GM08714 (cell line): ENCODE measurements around the gene INS.

Experiments used
- H3K4me3 ChIP-seq: fragments of 200-500 bp; sonication (Bioruptor generic); 2 replicates; pipeline ENCODE4 v1.5.1; 2014; ENCODE audit warnings: mild to moderate bottlenecking, low read length, inconsistent platforms
- ZNF274 ChIP-seq: IDR thresholded peaks from 2 replicates; pipeline ENCODE4 v1.6.1; 2012; ENCODE audit warnings: mild to moderate bottlenecking, low read depth, low read length

The INS gene

DNA sequence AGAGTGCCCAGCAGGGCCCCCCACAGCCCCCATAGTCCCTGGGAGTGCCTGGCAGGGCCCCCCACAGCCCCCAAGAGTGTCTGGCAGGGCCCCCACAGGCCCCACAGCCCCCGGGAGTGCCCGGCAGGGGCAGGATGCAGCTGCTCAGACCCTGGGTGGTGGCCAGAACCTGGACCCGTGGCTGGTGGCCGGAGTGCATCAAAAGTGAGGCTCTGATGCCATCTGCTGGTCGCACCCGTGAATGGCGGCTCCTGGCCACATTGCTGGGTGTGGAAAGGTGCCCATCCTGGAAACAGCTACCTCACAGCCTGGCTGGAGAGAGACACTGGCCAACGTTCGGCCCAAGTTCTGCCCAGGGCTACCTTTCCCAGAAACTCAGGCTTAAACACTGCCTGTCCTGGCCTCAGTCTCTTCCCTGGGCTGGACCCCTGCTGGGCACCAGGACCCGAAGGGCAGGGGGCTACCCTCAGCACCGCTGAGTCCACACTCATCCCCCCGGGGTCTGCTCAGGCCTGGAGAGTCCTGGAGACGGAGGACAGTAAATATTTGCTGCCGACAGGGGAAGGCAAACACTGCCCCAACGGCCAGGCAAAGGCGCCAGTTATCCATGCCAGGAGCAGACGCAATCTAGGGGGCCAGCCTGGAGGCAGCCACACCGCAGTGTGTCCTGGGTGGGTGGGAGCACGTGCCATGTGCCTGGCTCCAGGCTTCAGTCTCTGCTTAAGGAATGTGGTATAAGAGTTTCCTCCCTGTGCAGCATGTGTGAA lies 4.4 kb downstream of the INS start:
- H3K4me3 ChIP-seq: no peak overlapping the region
- TF ChIP-seq ZNF274: no peak

DNA sequence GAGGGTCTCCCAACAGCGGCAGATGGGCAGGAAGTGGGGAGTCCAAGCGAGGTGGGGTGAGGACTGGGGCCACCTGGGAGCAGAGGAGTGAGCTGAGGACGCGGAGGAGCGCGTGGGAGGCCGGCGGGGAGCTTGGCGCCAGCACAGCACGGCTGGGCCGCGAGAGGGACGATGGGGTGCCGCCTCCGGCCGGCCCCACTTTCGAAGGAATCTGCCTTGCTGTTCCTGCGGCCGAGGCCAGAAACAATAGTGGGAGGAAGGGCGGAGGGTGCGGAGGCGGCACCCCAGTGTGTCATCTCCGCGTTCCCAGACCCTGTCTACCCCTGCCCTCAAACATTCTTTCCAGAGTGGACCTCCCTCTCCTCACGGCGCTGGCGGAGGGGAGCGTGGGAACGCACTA lies 5.5 kb downstream of the INS start:
- no peak for TF ChIP-seq ZNF274
- no peak overlapping the region for H3K4me3 ChIP-seq

DNA sequence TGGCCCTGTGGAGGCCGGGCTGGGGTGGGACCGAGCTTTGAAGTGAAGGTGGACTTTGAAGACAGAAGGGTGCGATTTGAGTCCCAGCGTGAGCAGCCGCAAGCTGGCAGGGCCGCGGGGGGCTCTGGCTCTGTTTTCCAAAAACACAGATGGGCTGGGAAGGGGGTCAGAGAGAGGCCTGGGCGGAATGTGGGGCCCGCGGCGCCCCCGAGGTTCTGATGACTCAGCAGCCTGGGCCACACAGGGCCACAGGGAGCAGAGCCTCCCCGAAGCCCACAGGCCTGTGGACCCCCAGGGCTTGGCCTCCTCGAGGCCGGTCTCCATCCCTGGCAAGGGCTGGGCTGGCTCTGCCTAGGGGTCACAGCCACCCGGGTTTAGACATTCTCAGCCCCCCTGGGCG lies 6.1 kb downstream of the INS start:
- H3K4me3 ChIP-seq: no peak overlapping the region
- no peak for TF ChIP-seq ZNF274

DNA sequence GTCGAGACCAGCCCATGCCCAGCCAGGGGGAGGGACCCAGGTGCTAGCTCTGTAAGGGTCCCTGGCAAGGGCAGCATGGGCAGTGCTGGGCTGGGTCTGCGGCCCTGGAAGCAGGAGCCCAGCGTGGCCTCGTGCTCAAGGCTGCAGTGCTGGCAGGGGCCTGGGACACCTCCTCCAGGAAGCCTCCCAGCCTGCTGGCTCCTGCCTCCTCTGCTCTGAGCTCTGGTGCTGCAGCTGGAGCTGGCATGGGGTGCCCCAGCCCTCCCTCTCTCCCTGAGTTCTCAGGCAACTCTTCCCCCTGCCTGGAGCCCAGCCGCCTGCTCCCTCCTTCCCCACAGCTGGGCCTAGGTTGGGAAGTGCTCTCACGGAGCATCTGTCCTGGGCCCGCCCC lies 6.8 kb downstream of the INS start:
- H3K4me3 ChIP-seq: no peak overlapping the region
- no peak for TF ChIP-seq ZNF274

DNA sequence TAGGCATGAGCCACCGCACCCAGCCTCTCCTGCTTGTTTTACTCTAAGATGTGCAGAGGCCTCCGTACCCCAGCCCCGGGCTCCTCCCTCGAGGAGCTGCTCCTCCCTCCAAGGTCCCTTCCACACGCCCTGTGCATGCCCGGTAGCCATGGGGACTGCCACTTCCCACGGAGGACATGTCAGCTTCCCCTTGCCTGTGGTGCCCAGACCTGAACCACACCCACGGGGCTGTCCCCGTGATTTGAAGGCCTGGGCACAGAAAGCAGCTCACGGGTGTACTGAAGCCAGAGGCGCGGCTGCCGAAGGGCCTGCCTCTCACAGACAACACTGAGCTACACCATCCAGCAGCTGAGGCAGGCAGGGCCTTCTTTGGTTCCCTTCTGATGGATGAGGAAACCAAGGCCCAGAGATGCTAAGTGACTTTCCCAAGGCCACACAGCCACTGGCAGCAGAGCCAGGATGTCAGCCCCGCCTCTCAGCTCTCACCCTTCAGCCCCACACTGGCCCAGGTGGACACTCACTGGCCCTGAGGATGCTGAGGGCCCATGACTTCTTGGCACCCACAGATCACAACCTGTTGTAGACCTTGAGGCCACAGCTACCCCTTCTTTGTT lies 7.3 kb downstream of the INS start:
- no peak for TF ChIP-seq ZNF274
- no peak overlapping the region for H3K4me3 ChIP-seq

DNA sequence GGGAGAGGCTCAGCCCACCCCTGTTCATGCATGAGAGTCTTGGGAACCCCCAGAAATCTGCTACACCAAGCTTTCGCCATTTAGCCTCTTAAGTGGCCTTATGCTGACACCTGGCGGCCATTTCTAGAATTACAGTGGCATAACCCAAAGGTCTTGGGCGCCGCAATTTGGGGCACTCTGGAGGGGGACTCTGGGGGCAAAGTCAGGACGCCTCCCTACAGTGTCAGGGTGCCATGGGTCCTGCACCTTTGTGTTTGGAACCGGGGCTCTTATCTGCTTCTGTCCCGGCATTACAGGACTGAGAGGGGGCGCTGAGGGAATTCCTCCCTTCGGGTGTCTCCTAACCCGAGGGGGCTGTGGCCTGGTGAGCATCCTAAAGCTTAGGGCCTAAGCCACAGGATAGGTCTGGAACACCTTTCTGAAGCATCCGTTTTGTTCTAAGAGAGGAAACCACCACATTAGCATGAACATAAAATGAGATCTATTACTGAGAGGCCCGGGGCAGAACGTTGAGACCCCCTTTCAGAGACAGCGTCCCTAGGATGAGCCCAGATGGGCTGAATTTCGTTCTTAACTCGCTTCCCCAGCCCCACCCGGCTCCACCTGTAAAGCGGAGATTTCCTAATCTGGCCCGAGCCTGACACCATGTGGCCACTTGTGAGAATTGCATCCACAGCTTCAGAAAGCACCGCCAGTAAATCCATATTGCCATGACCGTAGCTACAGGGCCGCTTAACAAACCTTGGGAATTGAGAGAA lies 9.3 kb downstream of the INS start:
- H3K4me3 ChIP-seq: no peak overlapping the region
- TF ChIP-seq ZNF274: no peak

DNA sequence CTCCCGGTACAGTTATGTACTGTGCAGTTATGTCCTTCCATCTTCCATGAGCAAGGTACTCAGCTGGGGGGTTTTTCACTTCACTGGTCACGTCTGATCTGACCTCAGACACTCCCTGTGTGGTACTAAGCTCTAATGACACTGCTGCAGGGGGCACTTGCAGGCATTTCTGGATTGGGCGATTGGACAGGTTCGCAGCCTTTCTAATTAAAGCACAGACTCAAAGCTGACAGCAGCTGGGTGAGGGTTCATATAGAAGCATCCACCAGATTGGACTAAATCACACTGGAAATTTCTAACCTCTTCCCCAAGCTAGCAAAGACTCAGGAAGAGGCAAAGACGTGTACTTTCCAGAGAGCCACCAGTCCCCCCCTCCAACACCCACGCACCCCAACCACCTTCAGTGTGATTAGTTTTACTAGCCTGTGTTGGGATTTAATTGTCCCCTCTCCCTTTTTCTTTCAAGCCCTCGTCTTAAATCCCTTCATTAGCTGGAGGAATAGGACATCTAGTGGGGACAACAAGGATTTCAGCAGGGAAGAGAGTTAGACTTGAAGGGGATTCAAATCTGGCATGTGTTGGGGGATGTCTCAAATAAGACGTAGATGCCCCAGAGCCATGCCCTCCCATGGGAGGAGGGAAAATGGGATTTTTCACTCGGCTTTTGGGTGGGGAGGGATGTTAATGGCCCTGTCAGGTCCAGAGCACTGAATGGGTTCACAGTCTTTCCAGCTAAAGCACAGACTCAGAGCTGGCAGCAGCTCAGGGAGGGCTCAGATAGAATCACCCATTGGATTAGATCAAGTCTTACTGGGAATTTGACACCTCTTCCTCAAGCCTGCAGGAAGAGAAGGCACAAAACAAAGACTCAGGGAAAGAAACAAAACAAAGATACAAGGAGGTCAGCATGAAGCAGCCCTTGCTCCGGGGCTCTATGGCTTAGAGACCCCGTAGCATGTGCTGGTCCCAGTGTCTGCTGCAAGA lies 10.9 kb downstream of the INS start:
- H3K4me3 ChIP-seq: no peak overlapping the region
- TF ChIP-seq ZNF274: no peak

DNA sequence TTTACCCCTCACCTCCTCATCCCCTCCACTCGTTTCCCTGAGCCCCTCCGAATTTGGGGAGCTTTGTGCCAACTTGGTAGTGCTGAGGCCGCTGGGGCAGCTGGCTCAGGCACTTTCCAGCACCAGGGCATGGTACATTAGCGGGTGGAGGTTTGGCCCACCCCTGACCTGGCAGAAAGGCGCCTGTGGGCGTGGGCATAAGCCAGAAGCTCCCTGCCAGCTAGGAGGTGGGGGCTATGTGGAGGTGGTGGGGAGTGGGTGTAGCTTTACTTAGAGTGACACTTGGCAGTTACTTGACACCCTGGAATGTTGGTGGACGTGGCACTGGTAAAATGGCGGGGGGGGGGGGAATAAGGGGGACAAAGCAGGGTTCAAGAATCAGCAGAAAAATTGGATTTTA lies 11.5 kb downstream of the INS start:
- TF ChIP-seq ZNF274: no peak
- no peak overlapping the region for H3K4me3 ChIP-seq

DNA sequence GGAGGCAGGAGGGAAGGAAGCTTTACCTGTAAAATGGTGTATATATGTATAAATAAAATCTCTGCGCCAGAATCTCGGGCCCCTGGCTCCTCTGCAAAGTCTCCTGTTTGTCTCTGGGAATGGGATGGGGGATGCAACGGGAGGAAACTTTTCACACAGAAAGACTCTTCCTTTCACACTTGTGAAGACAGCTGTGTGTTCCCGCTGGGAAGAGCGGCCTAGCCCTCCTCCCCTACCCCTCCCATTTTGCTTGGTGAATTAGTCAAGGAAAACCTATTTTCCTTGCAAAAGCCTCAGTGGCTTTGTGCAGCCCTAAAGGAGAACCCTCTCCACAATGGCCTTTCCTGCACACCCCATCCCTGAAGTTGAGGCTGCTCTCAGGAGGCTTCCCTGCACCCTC lies 12.4 kb downstream of the INS start:
- no peak for TF ChIP-seq ZNF274

DNA sequence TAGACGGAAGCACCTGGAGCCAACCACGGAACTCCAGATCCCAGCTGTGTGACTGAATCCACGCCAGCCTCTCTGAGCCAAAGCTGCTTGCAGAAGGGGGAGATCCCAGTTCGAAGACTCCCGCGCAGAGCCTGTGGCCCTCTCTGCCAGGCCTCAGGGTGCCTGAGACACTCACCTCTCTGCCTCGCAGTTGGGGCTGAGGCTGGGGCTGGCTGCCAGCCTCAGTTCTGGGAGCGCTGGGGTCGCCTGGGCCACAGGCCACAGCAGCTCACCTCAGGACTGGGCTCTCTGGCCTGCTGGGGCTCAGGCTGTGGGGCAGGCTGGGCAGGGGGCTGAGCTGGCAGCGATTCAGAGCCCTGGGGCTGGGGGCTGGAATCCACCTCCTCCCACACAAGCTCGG lies 13.6 kb downstream of the INS start:
- TF ChIP-seq ZNF274: no peak
- H3K4me3 ChIP-seq: no peak overlapping the region

More for the DNA sequence above, 12.4 kb downstream of the INS start:
- H3K4me3 ChIP-seq: no peak overlapping the region

DNA sequence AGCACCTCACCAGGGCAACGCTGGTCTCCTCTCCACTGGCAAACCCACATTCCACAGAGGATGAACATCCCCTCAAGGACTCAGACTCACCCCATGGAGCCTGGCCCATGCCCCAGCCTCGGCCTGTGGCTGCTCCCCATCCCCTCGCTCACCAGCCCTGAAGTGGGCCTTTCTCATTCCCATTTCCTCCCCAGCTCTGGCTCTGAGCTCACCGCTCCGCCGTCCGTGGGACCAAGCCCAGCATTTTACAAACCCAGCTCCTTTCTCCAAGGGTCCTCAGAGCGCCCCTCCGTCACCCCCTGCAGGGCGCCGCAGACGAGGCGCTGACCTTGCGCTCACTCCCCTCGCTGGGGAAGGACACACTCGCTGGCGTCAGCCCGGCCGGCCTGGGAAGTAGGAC lies 15.0 kb downstream of the INS start:
- no peak overlapping the region for H3K4me3 ChIP-seq

DNA sequence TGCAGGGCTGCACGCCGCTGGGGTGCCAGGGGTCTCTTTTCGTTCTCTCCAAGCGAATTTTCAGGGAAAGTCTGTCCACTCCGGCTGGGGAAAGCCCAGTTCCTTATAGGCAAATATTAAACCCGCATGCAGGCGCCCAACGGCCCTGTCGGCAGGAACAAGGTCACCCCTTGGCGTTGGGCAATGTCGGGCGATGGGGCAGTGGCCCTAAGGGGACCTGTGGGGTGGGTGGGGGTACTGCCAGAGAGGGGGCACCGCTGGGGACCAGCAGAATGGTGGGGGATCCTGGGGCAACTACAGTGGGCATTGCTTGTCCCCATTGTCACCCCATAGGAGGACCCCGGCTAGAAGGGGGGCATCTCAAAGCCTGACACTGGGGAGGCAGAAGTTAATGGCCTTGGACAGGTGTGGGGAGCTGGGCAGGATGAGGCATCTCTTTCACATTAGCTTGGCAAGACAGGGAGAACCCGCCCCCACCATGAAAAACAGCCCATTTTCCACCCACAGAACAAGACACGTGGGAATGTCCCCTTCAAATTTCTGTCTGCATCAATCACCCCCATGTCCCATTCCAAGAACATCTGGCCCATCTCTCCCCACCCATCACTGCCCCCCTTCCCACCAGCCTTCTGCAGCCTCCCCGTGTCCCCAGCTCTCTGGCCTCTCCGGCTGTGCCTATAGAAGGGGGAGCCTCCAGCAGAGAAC lies 16.3 kb downstream of the INS start:
- no peak for TF ChIP-seq ZNF274
- H3K4me3 ChIP-seq: no peak overlapping the region

More for the DNA sequence above, 15.0 kb downstream of the INS start:
- no peak for TF ChIP-seq ZNF274

DNA sequence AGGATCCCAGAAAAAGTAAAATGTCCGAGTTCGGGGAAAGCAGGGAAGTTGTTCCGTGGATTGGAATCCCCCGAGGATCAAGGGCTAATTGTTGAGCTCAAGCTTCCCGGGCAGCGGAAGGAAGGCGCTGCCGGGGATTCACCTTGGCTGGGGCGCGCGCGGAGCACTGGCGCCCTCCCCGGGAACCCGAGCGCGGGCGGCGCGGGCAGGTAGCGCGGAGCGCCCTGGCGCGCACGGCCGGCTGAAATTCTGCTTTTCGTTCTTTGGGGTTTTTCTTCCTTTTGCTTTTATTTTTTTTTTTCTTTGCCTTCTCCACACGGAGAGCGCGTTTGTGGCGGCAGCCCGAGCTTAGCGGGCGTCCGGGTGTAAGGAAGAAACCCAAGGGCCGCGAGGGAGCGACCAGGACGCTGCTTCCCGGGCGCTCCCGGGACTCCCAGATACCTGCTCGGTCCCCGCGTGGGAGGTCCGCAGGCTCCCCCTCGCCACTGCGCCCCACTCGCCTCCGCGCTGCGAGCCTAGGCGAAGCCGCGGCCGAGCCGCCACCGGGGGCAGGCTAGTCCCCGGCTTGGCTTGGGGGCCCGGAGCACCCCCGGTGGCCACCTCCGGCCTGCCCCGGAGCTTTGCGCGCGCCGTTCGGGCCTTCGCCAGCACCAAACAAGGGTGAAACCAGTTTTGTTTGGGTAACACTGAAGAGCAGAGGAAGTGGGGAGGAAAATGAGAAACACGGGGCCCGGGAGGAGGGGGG lies 17.0 kb downstream of the INS start:
- no peak overlapping the region for H3K4me3 ChIP-seq
- TF ChIP-seq ZNF274: no peak
